Measurements from ENCODE around the gene ATRN. TPM values are rescaled to one million over a fixed set of nuclear protein-coding genes. Genes with fewer than 3 reads are reported as not detected.

Gene ATRN
- total and polyA plus RNA-seq, 2 donors (not counting 1 experiment from before 2014, with no cell fraction given), result 5.8 to 19.5 TPM

DNA sequence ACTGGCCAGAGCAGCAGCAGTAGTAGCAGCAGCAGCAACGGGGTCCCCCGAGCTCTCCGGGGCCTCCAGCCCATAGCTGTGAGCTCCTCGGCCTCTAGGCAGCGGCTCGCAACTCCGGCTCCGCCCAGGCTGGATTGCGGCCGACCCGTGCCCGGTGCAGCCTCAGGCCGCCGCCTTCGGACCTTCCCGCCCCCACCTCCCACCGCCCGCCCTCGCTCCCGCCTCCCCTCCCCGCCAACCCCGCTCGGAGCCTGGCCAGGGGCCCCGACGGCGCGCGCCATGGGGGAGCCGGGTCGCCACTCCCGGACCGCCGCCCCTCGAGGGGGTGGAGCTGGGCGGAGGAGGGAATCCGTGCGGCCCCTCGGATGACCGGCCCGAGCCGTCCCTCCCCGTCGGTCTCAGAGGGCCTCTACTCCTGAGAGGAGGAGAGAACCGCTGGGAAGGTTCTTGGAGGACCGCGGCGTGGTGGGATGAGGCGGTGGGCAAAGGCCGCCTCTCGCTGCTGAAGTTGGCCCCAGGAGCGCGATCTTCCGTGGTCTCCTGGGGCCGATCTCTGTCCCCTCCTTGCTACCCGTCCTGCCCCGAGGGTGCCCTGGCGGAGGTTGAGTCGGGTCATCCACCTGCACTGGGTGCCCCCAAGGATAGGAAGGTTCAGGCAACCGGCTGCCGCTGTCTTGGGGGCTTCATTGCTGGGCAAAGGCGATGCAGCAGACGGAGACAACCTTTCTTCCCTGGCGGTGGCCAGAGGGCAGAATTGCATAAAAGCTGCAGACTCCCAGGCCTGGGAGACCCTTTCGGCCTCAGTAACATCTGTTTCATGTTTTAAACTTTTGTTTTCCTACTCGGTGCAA lies 211.3 kb downstream of the ATRN start, which contains the start of gene ADAM33:
Gene ADAM33 (minus strand): TSS at position 80 of the 851 bp plus-strand sequence. CDS start 6 bp downstream, at position 74.
- Mint-ChIP-seq H3K27me3 (peaks cover 53% of the 10 kb centered on the region), H3K4me3 (no peak within 1 kb of the TSS), H3K4me1 (no peaks in the 10 kb centered on the region), H3K27ac (no peak within 1 kb of the TSS), H3K9me3 (ENCODE audit: insufficient read depth) (no peaks in the 10 kb centered on the region)
- Histone ChIP-seq H4K20me1 (ENCODE audit: control insufficient read depth, insufficient read depth, low read length, poor library complexity, severe bottlenecking) (no peaks in the 10 kb centered on the region), H3K27ac (ENCODE audit: low read length in 2 of 2) (no peak within 1 kb of the TSS), H3K79me2 (ENCODE audit: control insufficient read depth, insufficient read depth, low read length) (no peaks in the 10 kb centered on the region), H3K9ac (ENCODE audit: low read length) (no peak within 1 kb of the TSS), H3K4me3 (ENCODE audit: control extremely low read depth in 1 of 5, extremely low read depth in 1 of 5, insufficient read depth in 1 of 5, low read depth in 2 of 5, low read length in 4 of 5) (no peak within 1 kb of the TSS), H3K4me1 (ENCODE audit: control insufficient read depth in 2 of 2, insufficient read depth in 2 of 2, low read length in 2 of 2) (no peaks in the 10 kb centered on the region), H3K36me3 (replicated peaks in 1 of 2; ENCODE audit: control extremely low read depth in 1 of 2, control insufficient read depth in 1 of 2, extremely low read depth in 1 of 2, insufficient read depth in 2 of 2, low read length in 1 of 2) (no peaks in the 10 kb centered on the region), H2AFZ (ENCODE audit: insufficient read depth, low read depth, low read length, poor library complexity, severe bottlenecking) (no peak within 1 kb of the TSS), H3K9me3 (ENCODE audit: control extremely low read depth in 1 of 3, control insufficient read depth in 2 of 3, insufficient read depth in 1 of 3, low read length in 2 of 3) (no peaks in the 10 kb centered on the region), H3K27me3 (replicated peaks in 1 of 4; ENCODE audit: control extremely low read depth in 1 of 4, control insufficient read depth in 3 of 4, insufficient read depth in 4 of 4, low read length in 3 of 4) (peaks cover 0 to 34% (median 3%) of the 10 kb centered on the region in 4 experiments), H3K4me2 (replicated peaks; ENCODE audit: low read depth, low read length, poor library complexity, severe bottlenecking) (peak within 1 kb of the TSS; percentile 12)
- TF ChIP-seq EZH2 (IDR thresholded peaks at IDR 0.05; ENCODE audit: borderline replicate concordance, insufficient read depth, low read depth, low read length, poor library complexity, severe bottlenecking), result no peak
- TF ChIP-seq, protein P1, sequence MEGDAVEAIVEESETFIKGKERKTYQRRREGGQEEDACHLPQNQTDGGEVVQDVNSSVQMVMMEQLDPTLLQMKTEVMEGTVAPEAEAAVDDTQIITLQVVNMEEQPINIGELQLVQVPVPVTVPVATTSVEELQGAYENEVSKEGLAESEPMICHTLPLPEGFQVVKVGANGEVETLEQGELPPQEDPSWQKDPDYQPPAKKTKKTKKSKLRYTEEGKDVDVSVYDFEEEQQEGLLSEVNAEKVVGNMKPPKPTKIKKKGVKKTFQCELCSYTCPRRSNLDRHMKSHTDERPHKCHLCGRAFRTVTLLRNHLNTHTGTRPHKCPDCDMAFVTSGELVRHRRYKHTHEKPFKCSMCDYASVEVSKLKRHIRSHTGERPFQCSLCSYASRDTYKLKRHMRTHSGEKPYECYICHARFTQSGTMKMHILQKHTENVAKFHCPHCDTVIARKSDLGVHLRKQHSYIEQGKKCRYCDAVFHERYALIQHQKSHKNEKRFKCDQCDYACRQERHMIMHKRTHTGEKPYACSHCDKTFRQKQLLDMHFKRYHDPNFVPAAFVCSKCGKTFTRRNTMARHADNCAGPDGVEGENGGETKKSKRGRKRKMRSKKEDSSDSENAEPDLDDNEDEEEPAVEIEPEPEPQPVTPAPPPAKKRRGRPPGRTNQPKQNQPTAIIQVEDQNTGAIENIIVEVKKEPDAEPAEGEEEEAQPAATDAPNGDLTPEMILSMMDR (IDR thresholded peaks at IDR 0.05), result no peak
- POLR2A ChIA-PET, result no interaction called here
- WGBS (ENCODE audit: insufficient coverage), result 13% methylated on average over 41 of the region's 65 CpGs
- CTCF ChIA-PET, result interaction anchor here (0.7 kb wide), 1 partner anchor 1340 kb away, joined by 4 read pairs; no protein-coding TSS in a partner anchor
- DNase-seq (no peak), ATAC-seq (ENCODE audit: low read depth) (no peak)
- intact Hi-C loops (cut with micrococcal nuclease), result no loop called here

- no peak for DNase-seq
- ChIA-PET POLR2A (no interaction called here), CTCF (no interaction called here)
- Mint-ChIP-seq H3K4me1 (no peaks in the 10 kb centered on the region), H3K4me3 (no peak overlapping the region), H3K9me3 (ENCODE audit: insufficient read depth) (no peaks in the 10 kb centered on the region), H3K27ac (no peak overlapping the region), H3K27me3 (peaks cover 41% of the 10 kb centered on the region)
- peaks cover 0 to 25% (median 2%) of the 10 kb centered on the region in 4 experiments for H3K27me3 ChIP-seq (replicated peaks in 1 of 4; ENCODE audit: control extremely low read depth in 1 of 4, control insufficient read depth in 3 of 4, insufficient read depth in 4 of 4, low read length in 3 of 4)
- TF ChIP-seq EZH2 (IDR thresholded peaks at IDR 0.05; ENCODE audit: borderline replicate concordance, insufficient read depth, low read depth, low read length, poor library complexity, severe bottlenecking), result no peak
- TF ChIP-seq, protein P1 (IDR thresholded peaks at IDR 0.05), result no peak
- H2AFZ ChIP-seq (ENCODE audit: insufficient read depth, low read depth, low read length, poor library complexity, severe bottlenecking), result no peak overlapping the region
- no peak for ATAC-seq (ENCODE audit: low read depth)
- H3K4me3 ChIP-seq (ENCODE audit: control extremely low read depth in 1 of 5, extremely low read depth in 1 of 5, insufficient read depth in 1 of 5, low read depth in 2 of 5, low read length in 4 of 5), result no peak overlapping the region
- H3K4me2 ChIP-seq (replicated peaks; ENCODE audit: low read depth, low read length, poor library complexity, severe bottlenecking), result no peak overlapping the region
- intact Hi-C loops (cut with micrococcal nuclease), result no loop called here
- H3K79me2 ChIP-seq (ENCODE audit: control insufficient read depth, insufficient read depth, low read length), result no peaks in the 10 kb centered on the region
- WGBS (ENCODE audit: insufficient coverage), result 66% methylated on average over 4 of the region's 7 CpGs
- H3K27ac ChIP-seq (ENCODE audit: low read length in 2 of 2), result no peak overlapping the region
- no peaks in the 10 kb centered on the region for H3K36me3 ChIP-seq (replicated peaks in 1 of 2; ENCODE audit: control extremely low read depth in 1 of 2, control insufficient read depth in 1 of 2, extremely low read depth in 1 of 2, insufficient read depth in 2 of 2, low read length in 1 of 2)
- H3K9me3 ChIP-seq (ENCODE audit: control extremely low read depth in 1 of 3, control insufficient read depth in 2 of 3, insufficient read depth in 1 of 3, low read length in 2 of 3), result peaks cover 0 to 5% (median 0%) of the 10 kb centered on the region in 3 donors
- no peaks in the 10 kb centered on the region for H4K20me1 ChIP-seq (ENCODE audit: control insufficient read depth, insufficient read depth, low read length, poor library complexity, severe bottlenecking)
- no peak overlapping the region for H3K9ac ChIP-seq (ENCODE audit: low read length)
- H3K4me1 ChIP-seq (ENCODE audit: control insufficient read depth in 2 of 2, insufficient read depth in 2 of 2, low read length in 2 of 2), result no peaks in the 10 kb centered on the region
These were observed 214.5 kb downstream of the ATRN start for GRCh38 chr20:3685341-3685740.

Measured in B cell (primary cell).